Mesenchymal stem cell (in vitro differentiated cells and primary cell): ENCODE data around the gene DYNC1LI1.

Experiments used
- DNase-seq: peaks from one replicate; pipeline ENCODE4 v3.0.0-alpha.2; 2013
- H2AFZ ChIP-seq: one replicate; pipeline ENCODE4 v1.6.1; 2013; ENCODE audit warnings: low read depth, mild to moderate bottlenecking, control low read depth, inconsistent platforms, low read length, moderate library complexity
- H2AK5ac ChIP-seq: 2 replicates; pipeline ENCODE4 v1.6.1; 2013; ENCODE audit warnings: low read length, moderate library complexity, mild to moderate bottlenecking, inconsistent platforms; ENCODE audit not compliant: severe bottlenecking
- H2BK120ac ChIP-seq: one replicate; pipeline ENCODE4 v1.6.1; 2013; ENCODE audit warnings: low read depth, mild to moderate bottlenecking, inconsistent platforms, low read length, moderate library complexity
- H2BK12ac ChIP-seq, 2 experiments: one replicate each; pipeline ENCODE4 v1.6.1; 2013; ENCODE audit warnings: inconsistent platforms in 2 of 2, low read length in 2 of 2, mild to moderate bottlenecking in 2 of 2, moderate library complexity in 2 of 2, control low read depth in 1 of 2
- H2BK15ac ChIP-seq: one replicate; pipeline ENCODE4 v1.6.1; 2013; ENCODE audit warnings: mild to moderate bottlenecking, low read depth, inconsistent platforms; ENCODE audit not compliant: poor library complexity, severe bottlenecking
- H2BK5ac ChIP-seq: 2 replicates; pipeline ENCODE4 v1.6.1; 2013; ENCODE audit warnings: low read depth, mild to moderate bottlenecking, low read length, control low read depth, inconsistent platforms; ENCODE audit not compliant: poor library complexity, severe bottlenecking
- H3K14ac ChIP-seq, 2 experiments: one replicate each; pipeline ENCODE4 v1.6.1; 2013; ENCODE audit warnings: inconsistent platforms in 2 of 2, low read length in 2 of 2, control low read depth in 1 of 2, mild to moderate bottlenecking in 1 of 2, moderate library complexity in 1 of 2
- H3K18ac ChIP-seq, 2 experiments: one replicate each; pipeline ENCODE4 v1.6.1; 2013; ENCODE audit warnings: inconsistent platforms in 2 of 2, low read length in 2 of 2, control low read depth in 1 of 2, low read depth in 1 of 2, mild to moderate bottlenecking in 1 of 2
- H3K23ac ChIP-seq, 2 experiments: one replicate each; pipeline ENCODE4 v1.6.1; 2013; ENCODE audit warnings: inconsistent platforms in 2 of 2, low read length in 2 of 2, mild to moderate bottlenecking in 2 of 2, moderate library complexity in 2 of 2, control low read depth in 1 of 2
- H3K27ac ChIP-seq: 2 replicates; pipeline ENCODE4 v1.5.1; 2013; ENCODE audit warnings: mild to moderate bottlenecking, moderate library complexity, low read length, control low read depth, inconsistent platforms; ENCODE audit not compliant: poor library complexity, severe bottlenecking
- H3K27me3 ChIP-seq, 2 experiments: 2 replicates each; pipeline versions ENCODE4 v1.6.1 to v1.7.0; 2013; ENCODE audit warnings: low read length in 2 of 2, mild to moderate bottlenecking in 2 of 2, moderate library complexity in 2 of 2, control low read depth in 1 of 2, inconsistent platforms in 1 of 2; ENCODE audit not compliant: control insufficient read depth in 1 of 2, insufficient read depth in 1 of 2
- H3K36me3 ChIP-seq, 2 experiments: 2 replicates each; pipeline versions ENCODE4 v1.6.1 to v1.7.0; 2013; ENCODE audit warnings: low read length in 2 of 2, control low read depth in 1 of 2, inconsistent platforms in 1 of 2, low read depth in 1 of 2, mild to moderate bottlenecking in 1 of 2; ENCODE audit not compliant: insufficient read depth in 2 of 2, control insufficient read depth in 1 of 2
- H3K4ac ChIP-seq, 2 experiments: one replicate each; pipeline ENCODE4 v1.6.1; 2013; ENCODE audit warnings: inconsistent platforms in 2 of 2, low read length in 2 of 2, mild to moderate bottlenecking in 2 of 2, moderate library complexity in 2 of 2, control low read depth in 1 of 2, low read depth in 1 of 2
- H3K4me1 ChIP-seq: 2 replicates; pipeline ENCODE4 v1.6.1; 2013; ENCODE audit warnings: low read depth, low read length, control low read depth; ENCODE audit not compliant: control insufficient read depth, insufficient read depth
- H3K4me2 ChIP-seq: 2 replicates; pipeline ENCODE4 v1.6.1; 2013; ENCODE audit warnings: low read length, mild to moderate bottlenecking, inconsistent platforms; ENCODE audit not compliant: poor library complexity, severe bottlenecking
- H3K4me3 ChIP-seq, 2 experiments: 2 replicates each; pipeline versions ENCODE4 v1.5.1 to v1.7.0; 2013; ENCODE audit warnings: low read length in 2 of 2, mild to moderate bottlenecking in 2 of 2, control low read depth in 1 of 2, low read depth in 1 of 2; ENCODE audit not compliant: insufficient read depth in 1 of 2
- H3K79me1 ChIP-seq: replicated peaks from 2 replicates; pipeline ENCODE4 v1.6.1; 2013; ENCODE audit warnings: mild to moderate bottlenecking, control low read depth, low read length, inconsistent platforms; ENCODE audit not compliant: poor library complexity, severe bottlenecking
- H3K9ac ChIP-seq: 2 replicates; pipeline ENCODE4 v1.7.0; 2013; ENCODE audit warnings: mild to moderate bottlenecking, low read length, moderate library complexity
- H3K9me3 ChIP-seq: 2 replicates; pipeline ENCODE4 v1.7.0; 2013; ENCODE audit warnings: mild to moderate bottlenecking, low read length; ENCODE audit not compliant: control insufficient read depth
- H4K8ac ChIP-seq: one replicate; pipeline ENCODE4 v1.6.1; 2013; ENCODE audit warnings: inconsistent platforms, mild to moderate bottlenecking, low read length, moderate library complexity
- H4K91ac ChIP-seq: one replicate; pipeline ENCODE4 v1.6.1; 2013; ENCODE audit warnings: mild to moderate bottlenecking, low read length, inconsistent platforms
- WGBS: methylation state at CpG from one replicate; pipeline ENCODE4 v1.1.7; 2013; ENCODE audit warnings: mixed read lengths; 5-methylcytosine and 5-hydroxymethylcytosine counted together

The DYNC1LI1 gene

GRCh38 chr3:32593903-32594525, 23.4 kb upstream of the DYNC1LI1 start:
- H2BK5ac ChIP-seq: no peak overlapping the region
- no peak overlapping the region for H3K4me2 ChIP-seq
- no peak overlapping the region for H3K4me3 ChIP-seq
- H3K27me3 ChIP-seq: peaks cover 22 to 29% of the 10 kb centered on the region in 2 experiments
- no peak overlapping the region for H3K4ac ChIP-seq
- H4K8ac ChIP-seq: no peak overlapping the region
- no peaks in the 10 kb centered on the region for H3K4me1 ChIP-seq
- no peak overlapping the region for H2BK120ac ChIP-seq
- H2BK15ac ChIP-seq: no peak overlapping the region
- H3K27ac ChIP-seq: no peak overlapping the region
- no peak overlapping the region for H3K23ac ChIP-seq
- 67% methylated on average over 1 of the region's 4 CpGs for WGBS
- H3K9me3 ChIP-seq: no peaks in the 10 kb centered on the region
- H2AK5ac ChIP-seq: no peak overlapping the region
- H2BK12ac ChIP-seq: no peak overlapping the region
- no peak overlapping the region for H3K14ac ChIP-seq
- no peaks in the 10 kb centered on the region for H3K36me3 ChIP-seq
- no peak overlapping the region for H4K91ac ChIP-seq
- H3K9ac ChIP-seq: no peak overlapping the region
- no peaks in the 10 kb centered on the region for H3K79me1 ChIP-seq
- no peak overlapping the region for H3K18ac ChIP-seq
- DNase-seq: no peak
- H2AFZ ChIP-seq: no peak overlapping the region

- no peak overlapping the region for H2BK5ac ChIP-seq
- no peaks in the 10 kb centered on the region for H3K4me1 ChIP-seq
- H3K9ac ChIP-seq: no peak overlapping the region
- DNase-seq: no peak
- H2AK5ac ChIP-seq: no peak overlapping the region
- no peak overlapping the region for H3K14ac ChIP-seq
- 72% methylated on average over 28 of the region's 28 CpGs for WGBS
- H2BK120ac ChIP-seq: no peak overlapping the region
- no peak overlapping the region for H3K4ac ChIP-seq
- H4K91ac ChIP-seq: no peak overlapping the region
- no peak overlapping the region for H3K4me3 ChIP-seq
- no peak overlapping the region for H3K4me2 ChIP-seq
- no peak overlapping the region for H2BK12ac ChIP-seq
- no peak overlapping the region for H3K27ac ChIP-seq
- peaks cover 22 to 33% of the 10 kb centered on the region in 2 experiments for H3K27me3 ChIP-seq
- no peak overlapping the region for H4K8ac ChIP-seq
- no peak overlapping the region for H2BK15ac ChIP-seq
- H3K18ac ChIP-seq: no peak overlapping the region
- no peaks in the 10 kb centered on the region for H3K79me1 ChIP-seq
- H2AFZ ChIP-seq: no peak overlapping the region
- no peaks in the 10 kb centered on the region for H3K36me3 ChIP-seq
- no peak overlapping the region for H3K23ac ChIP-seq
- no peaks in the 10 kb centered on the region for H3K9me3 ChIP-seq
Measured at GRCh38 chr3:32592696-32593353, 22.2 kb upstream of the DYNC1LI1 start.

- Histone ChIP-seq H3K23ac (no peak overlapping the region), H3K4me3 (no peak overlapping the region), H2AFZ (no peak overlapping the region), H2BK120ac (no peak overlapping the region), H3K27me3 (peaks cover 22 to 33% of the 10 kb centered on the region in 2 experiments), H3K4me1 (no peaks in the 10 kb centered on the region), H3K9me3 (no peaks in the 10 kb centered on the region), H2BK5ac (no peak overlapping the region), H3K4me2 (no peak overlapping the region), H4K91ac (no peak overlapping the region), H2AK5ac (no peak overlapping the region), H2BK15ac (no peak overlapping the region), H3K27ac (no peak overlapping the region), H3K36me3 (no peaks in the 10 kb centered on the region), H3K18ac (no peak overlapping the region), H3K4ac (no peak overlapping the region), H3K14ac (no peak overlapping the region), H2BK12ac (no peak overlapping the region), H4K8ac (no peak overlapping the region), H3K79me1 (no peaks in the 10 kb centered on the region), H3K9ac (no peak overlapping the region)
- DNase-seq: no peak
- WGBS: no CpG with 5 or more reads among the region's 2 CpGs
Measured at GRCh38 chr3:32592011-32592410, 21.4 kb upstream of the DYNC1LI1 start.

- Histone ChIP-seq H4K8ac (no peak overlapping the region), H4K91ac (no peak overlapping the region), H3K27ac (no peak overlapping the region), H2AFZ (no peak overlapping the region), H2BK12ac (no peak overlapping the region), H2BK120ac (no peak overlapping the region), H2BK5ac (no peak overlapping the region), H3K79me1 (no peaks in the 10 kb centered on the region), H3K36me3 (no peaks in the 10 kb centered on the region), H2AK5ac (no peak overlapping the region), H3K9ac (no peak overlapping the region), H3K14ac (no peak overlapping the region), H3K27me3 (peaks cover 22 to 33% of the 10 kb centered on the region in 2 experiments), H2BK15ac (no peak overlapping the region), H3K9me3 (no peaks in the 10 kb centered on the region), H3K4me3 (no peak overlapping the region), H3K4me1 (no peaks in the 10 kb centered on the region), H3K4me2 (no peak overlapping the region), H3K4ac (no peak overlapping the region), H3K23ac (no peak overlapping the region), H3K18ac (no peak overlapping the region)
- WGBS: 90% methylated on average over 4 of the region's 4 CpGs
- no peak for DNase-seq
Measured at GRCh38 chr3:32591186-32591585, 20.5 kb upstream of the DYNC1LI1 start.
